Spleen (tissue), 7 donors: ENCODE measurements around the gene PHLDB2.

Source experiments
- POLR2A ChIP-seq, 3 donors: fragments of 450-650 bp; IDR thresholded peaks; one replicate each; pipeline ENCODE4 v1.5.1; 2017; ENCODE audit warnings: antibody characterized with exemption in 3 of 3, mild to moderate bottlenecking in 1 of 3
- POLR2AphosphoS5 ChIP-seq, 3 donors: sonication (generic); formaldehyde crosslinking; IDR thresholded peaks; one replicate each; pipeline ENCODE4 v1.5.1; 2017; ENCODE audit warnings: antibody characterized with exemption in 3 of 3
- TF ChIP-seq, protein P1 (sequence below), 11 experiments: fragments of 200-600 bp in 7 of 11; fragments of 450-650 bp in 4 of 11; sonication (generic) in 4 of 11; IDR thresholded peaks in 8 of 11; conservative IDR thresholded peaks in 3 of 11; 1 replicate in 7 of 11; 2 replicates in 4 of 11; pipeline versions ENCODE4 v1.4.0 to v1.8.0; 2016 to 2021; ENCODE audit warnings: antibody characterized with exemption in 11 of 11, inconsistent platforms in 4 of 11, mild to moderate bottlenecking in 1 of 11
- donor health status: DM: no; HTN: no; CAD: no; lungs with moderate emphysema.
- donor health status: DM: no; HTN: no; CAD: no.
- donor health status: DM: no; HTN: no; CAD: no.

DNA sequence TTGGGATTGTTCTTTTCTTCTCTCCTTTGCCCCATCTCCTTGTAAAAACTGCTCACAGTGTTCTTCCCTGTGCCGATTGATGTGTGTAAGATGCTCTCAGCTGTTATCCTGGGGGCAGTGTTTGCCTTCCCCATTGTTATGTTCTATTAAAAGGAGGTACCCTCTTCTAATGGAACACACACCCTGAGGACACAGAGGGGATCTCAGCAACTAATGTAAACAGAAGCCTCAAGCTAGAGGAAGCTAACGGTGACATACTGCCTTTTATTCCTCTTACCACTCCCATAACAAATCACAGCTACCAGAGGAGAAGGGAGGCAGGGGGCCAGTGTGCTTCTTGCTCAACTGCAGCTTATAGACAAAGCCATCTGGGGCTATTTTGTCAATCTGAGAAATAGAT lies 141.9 kb downstream of the PHLDB2 start:
- TF ChIP-seq, protein P1, sequence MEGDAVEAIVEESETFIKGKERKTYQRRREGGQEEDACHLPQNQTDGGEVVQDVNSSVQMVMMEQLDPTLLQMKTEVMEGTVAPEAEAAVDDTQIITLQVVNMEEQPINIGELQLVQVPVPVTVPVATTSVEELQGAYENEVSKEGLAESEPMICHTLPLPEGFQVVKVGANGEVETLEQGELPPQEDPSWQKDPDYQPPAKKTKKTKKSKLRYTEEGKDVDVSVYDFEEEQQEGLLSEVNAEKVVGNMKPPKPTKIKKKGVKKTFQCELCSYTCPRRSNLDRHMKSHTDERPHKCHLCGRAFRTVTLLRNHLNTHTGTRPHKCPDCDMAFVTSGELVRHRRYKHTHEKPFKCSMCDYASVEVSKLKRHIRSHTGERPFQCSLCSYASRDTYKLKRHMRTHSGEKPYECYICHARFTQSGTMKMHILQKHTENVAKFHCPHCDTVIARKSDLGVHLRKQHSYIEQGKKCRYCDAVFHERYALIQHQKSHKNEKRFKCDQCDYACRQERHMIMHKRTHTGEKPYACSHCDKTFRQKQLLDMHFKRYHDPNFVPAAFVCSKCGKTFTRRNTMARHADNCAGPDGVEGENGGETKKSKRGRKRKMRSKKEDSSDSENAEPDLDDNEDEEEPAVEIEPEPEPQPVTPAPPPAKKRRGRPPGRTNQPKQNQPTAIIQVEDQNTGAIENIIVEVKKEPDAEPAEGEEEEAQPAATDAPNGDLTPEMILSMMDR (IDR thresholded peaks at IDR 0.05 in 8 of 11, conservative IDR thresholded peaks at IDR 0.05 in 3 of 11), result no peak
- no peak for TF ChIP-seq POLR2AphosphoS5 (IDR thresholded peaks at IDR 0.05)
- no peak for TF ChIP-seq POLR2A (IDR thresholded peaks at IDR 0.05)
